Keratinocyte (primary cell): ENCODE measurements around the gene NLGN1. TPM values are rescaled to one million over a fixed set of nuclear protein-coding genes. Genes with fewer than 3 reads are reported as not detected.
A peak's percentile ranks its signal among the peaks of the same experiment; 100 is the strongest.

ENCODE experiments used
- DNase-seq: peaks from one replicate; pipeline ENCODE4 v3.0.0-alpha.2; 2011; ENCODE audit warnings: low read depth, missing footprints, low spot score
- FAIRE-seq: peaks from 2 replicates; lab custom pipeline; 2011; peaks lifted over from hg19 to GRCh38; lab: Jason Lieb, UNC
- H2AFZ ChIP-seq: 2 replicates; pipeline ENCODE4 v1.6.0; 2012; ENCODE audit warnings: low read length, control low read depth, inconsistent platforms; ENCODE audit not compliant: control insufficient read depth
- H3K27ac ChIP-seq: 2 replicates; pipeline ENCODE4 v1.5.1; 2011; ENCODE audit warnings: low read length; ENCODE audit not compliant: control insufficient read depth, insufficient read depth
- H3K27me3 ChIP-seq: 3 replicates; pipeline ENCODE4 v1.6.0; 2011; ENCODE audit warnings: low read length; ENCODE audit not compliant: control insufficient read depth, insufficient read depth; ENCODE audit errors: extremely low read depth
- H3K36me3 ChIP-seq, 2 experiments: 2 replicates in 1 of 2; 3 replicates in 1 of 2; pipeline ENCODE4 v1.5.1; 2011; ENCODE audit warnings: low read length in 2 of 2, mild to moderate bottlenecking in 1 of 2; ENCODE audit not compliant: control insufficient read depth in 2 of 2, insufficient read depth in 2 of 2; ENCODE audit errors: extremely low read depth in 1 of 2
- H3K4me1 ChIP-seq: 3 replicates; pipeline ENCODE4 v1.5.1; 2011; ENCODE audit warnings: low read length; ENCODE audit not compliant: control insufficient read depth, insufficient read depth; ENCODE audit errors: extremely low read depth
- H3K4me2 ChIP-seq: 3 replicates; pipeline ENCODE4 v1.6.0; 2011; ENCODE audit warnings: low read depth, low read length; ENCODE audit not compliant: control insufficient read depth, insufficient read depth; ENCODE audit errors: extremely low read depth
- H3K4me3 ChIP-seq, 3 experiments: fragments of 200-600 bp in 1 of 3; sonication (generic) in 1 of 3; 2 replicates in 2 of 3; 3 replicates in 1 of 3; pipeline ENCODE4 v1.5.1; 2011 to 2016; ENCODE audit warnings: low read length in 3 of 3, mild to moderate bottlenecking in 3 of 3, control low read depth in 2 of 3, inconsistent platforms in 1 of 3, low read depth in 1 of 3, mixed read lengths in 1 of 3, mixed run types in 1 of 3, moderate library complexity in 1 of 3; ENCODE audit not compliant: control insufficient read depth in 2 of 3, insufficient read depth in 2 of 3; ENCODE audit errors: extremely low read depth in 1 of 3
- H3K79me2 ChIP-seq: 2 replicates; pipeline ENCODE4 v1.6.0; 2012; ENCODE audit warnings: low read length; ENCODE audit not compliant: control insufficient read depth, insufficient read depth
- H3K9ac ChIP-seq: 3 replicates; pipeline ENCODE4 v1.6.0; 2011; ENCODE audit warnings: low read length; ENCODE audit not compliant: control insufficient read depth, insufficient read depth; ENCODE audit errors: extremely low read depth
- H3K9me1 ChIP-seq: 3 replicates; pipeline ENCODE4 v1.6.0; 2011; ENCODE audit warnings: low read length; ENCODE audit not compliant: control insufficient read depth, insufficient read depth; ENCODE audit errors: extremely low read depth
- H3K9me3 ChIP-seq: 2 replicates; pipeline ENCODE4 v1.5.1; 2012; ENCODE audit warnings: low read depth, low read length; ENCODE audit not compliant: control insufficient read depth
- H4K20me1 ChIP-seq: 3 replicates; pipeline ENCODE4 v1.6.0; 2011; ENCODE audit warnings: low read length; ENCODE audit not compliant: control insufficient read depth, insufficient read depth; ENCODE audit errors: extremely low read depth
- CTCF ChIP-seq, 3 experiments: IDR thresholded peaks in 1 of 3; conservative IDR thresholded peaks in 1 of 3; optimal IDR thresholded peaks in 1 of 3; 2 replicates in 2 of 3; 3 replicates in 1 of 3; pipeline versions ENCODE3 to v1.5.1; 2011; ENCODE audit warnings: low read length in 3 of 3, mild to moderate bottlenecking in 3 of 3, moderate library complexity in 2 of 3, control low read depth in 1 of 3, inconsistent platforms in 1 of 3; ENCODE audit not compliant: insufficient read depth in 2 of 3; ENCODE audit errors: extremely low read depth in 1 of 3
- EZH2 ChIP-seq: IDR thresholded peaks from one replicate; pipeline ENCODE4 v1.6.1; 2012; ENCODE audit warnings: inconsistent platforms, mild to moderate bottlenecking, low read length, moderate library complexity
- dilution Hi-C: fragments of 300-500 bp; cut with MboI; formaldehyde crosslinking; loops from one replicate; pipeline ENCODE4 v1.7.0; 2020; ENCODE audit warnings: low sequenced_read_pairs; ENCODE audit not compliant: extremely low pct_ligation_motif_present
- polyA plus RNA-seq, 5 experiments: library from polyadenylated mRNA; depleted of rRNA in 3 of 5; stranded (reverse) in 3 of 5; stranded (forward) in 1 of 5; unstranded in 1 of 5; fragments of >200 nt; gene quantifications; 1 replicate in 1 of 5; 2 replicates in 3 of 5; 3 replicates in 1 of 5; pipeline versions ENCODE4 v1.2.1 to v1.2.3, GENCODE V29; 2011 to 2012; ENCODE audit warnings: missing spikeins in 2 of 5, low read depth in 1 of 5, low replicate concordance in 1 of 5

The NLGN1 gene
- polyA plus RNA-seq, 1 donor (not counting 4 experiments of a cell fraction or from before 2014, with no cell fraction given) = not detected

GRCh38 chr3:173739726-173740125 is 342.2 kb downstream of the NLGN1 start:
- H3K27me3 ChIP-seq = no peaks in the 10 kb centered on the region
- DNase-seq (no peak), FAIRE-seq (no peak)
- no peaks in the 10 kb centered on the region for H3K9me3 ChIP-seq
- no peaks in the 10 kb centered on the region for H3K9me1 ChIP-seq
- no peaks in the 10 kb centered on the region for H3K36me3 ChIP-seq
- H3K4me2 ChIP-seq = no peak overlapping the region
- no peaks in the 10 kb centered on the region for H3K79me2 ChIP-seq
- no peaks in the 10 kb centered on the region for H4K20me1 ChIP-seq
- TF ChIP-seq EZH2 = no peak
- no peak for TF ChIP-seq CTCF (optimal IDR thresholded peaks at IDR 0.05 in 1 of 3, IDR thresholded peaks at IDR 0.05 in 1 of 3, conservative IDR thresholded peaks at IDR 0.05 in 1 of 3; ENCODE audit: extremely low read depth in 1 of 3, insufficient read depth in 2 of 3, low read length in 3 of 3)
- no peak overlapping the region for H2AFZ ChIP-seq
- no peak overlapping the region for H3K4me3 ChIP-seq
- dilution Hi-C loops = no loop called here
- H3K4me1 ChIP-seq = peaks cover 6% of the 10 kb centered on the region
- H3K27ac ChIP-seq = no peak overlapping the region
- no peak overlapping the region for H3K9ac ChIP-seq

GRCh38 chr3:173742491-173742890 is 344.9 kb downstream of the NLGN1 start:
- no peak overlapping the region for H3K4me3 ChIP-seq
- dilution Hi-C loops = no loop called here

More at GRCh38 chr3:173742491-173742890, 344.9 kb downstream of the NLGN1 start:
- peak overlapping the region; percentile 29 for H3K4me2 ChIP-seq
- H3K27me3 ChIP-seq = no peaks in the 10 kb centered on the region
- no peak for TF ChIP-seq EZH2
- TF ChIP-seq CTCF (optimal IDR thresholded peaks at IDR 0.05 in 1 of 3, IDR thresholded peaks at IDR 0.05 in 1 of 3, conservative IDR thresholded peaks at IDR 0.05 in 1 of 3; ENCODE audit: extremely low read depth in 1 of 3, insufficient read depth in 2 of 3, low read length in 3 of 3) = no peak
- no peaks in the 10 kb centered on the region for H3K9me3 ChIP-seq
- no peaks in the 10 kb centered on the region for H3K36me3 ChIP-seq
- H3K4me1 ChIP-seq = peaks cover 6% of the 10 kb centered on the region
- no peak overlapping the region for H2AFZ ChIP-seq
- FAIRE-seq = no peak
- no peaks in the 10 kb centered on the region for H4K20me1 ChIP-seq
- no peak for DNase-seq
- H3K9me1 ChIP-seq = no peaks in the 10 kb centered on the region
- no peak overlapping the region for H3K27ac ChIP-seq
- no peak overlapping the region for H3K9ac ChIP-seq
- no peaks in the 10 kb centered on the region for H3K79me2 ChIP-seq
